Endometrial microvascular endothelial cells (primary cell): ENCODE results near the gene NMNAT2. TPM values are rescaled to one million over a fixed set of nuclear protein-coding genes. Genes with fewer than 3 reads are reported as not detected.
"Not testable (repeated sequence)": the region's sequence is repeated elsewhere in the genome, so short reads cannot be mapped to it uniquely, and the experiment has no call there.

Experiments used
- in situ Hi-C: cut with HindIII; loops from 2 replicates; pipeline ENCODE4 v1.10.0; 2017; ENCODE audit warnings: low sequenced_read_pairs, low pct_unique_long_range_greater_than_20kb; ENCODE audit errors: inconsistent ontology term
- total RNA-seq: library from RNA; depleted of rRNA; stranded (reverse); fragments of >200 nt; gene quantifications from one replicate; pipeline ENCODE4 v1.2.3, GENCODE V29; 2015; ENCODE audit errors: inconsistent ontology term

Gene NMNAT2
- total RNA-seq: 0.19 TPM

- in situ Hi-C loops: no loop called here
Measured at GRCh38 chr1:183417772-183418491, at the start of gene NMNAT2. Gene NMNAT2 (minus strand): TSS chr1:183418380. CDS start chr1:183418267, 113 bp downstream.

GRCh38 chr1:183467687-183468086 is 49.5 kb upstream of the NMNAT2 start:
- in situ Hi-C loops: no loop called here

GRCh38 chr1:183466781-183467180 is 48.6 kb upstream of the NMNAT2 start:
- in situ Hi-C loops: no loop called here

- in situ Hi-C loops: no loop called here
Measured at GRCh38 chr1:183463566-183463965, 45.4 kb upstream of the NMNAT2 start.

GRCh38 chr1:183461350-183461749 is 43.2 kb upstream of the NMNAT2 start:
- in situ Hi-C loops: no loop called here

- in situ Hi-C loops: no loop called here
Measured at GRCh38 chr1:183460596-183460995, 42.4 kb upstream of the NMNAT2 start.

GRCh38 chr1:183457449-183457848 is 39.3 kb upstream of the NMNAT2 start:
- in situ Hi-C loops: no loop called here

GRCh38 chr1:183456826-183457225 is 38.6 kb upstream of the NMNAT2 start:
- in situ Hi-C loops: no loop called here

GRCh38 chr1:183454377-183454776 is 36.2 kb upstream of the NMNAT2 start:
- in situ Hi-C loops: no loop called here

GRCh38 chr1:183450093-183450492 is 31.9 kb upstream of the NMNAT2 start:
- in situ Hi-C loops: no loop called here

GRCh38 chr1:183449223-183449770 is 31.1 kb upstream of the NMNAT2 start:
- in situ Hi-C loops: no loop called here

GRCh38 chr1:183444243-183444642 is 26.1 kb upstream of the NMNAT2 start:
- in situ Hi-C loops: no loop called here

GRCh38 chr1:183443466-183443865 is 25.3 kb upstream of the NMNAT2 start:
- in situ Hi-C loops: no loop called here

- in situ Hi-C loops: no loop called here
Measured at GRCh38 chr1:183443011-183443410, 24.8 kb upstream of the NMNAT2 start.

GRCh38 chr1:183438060-183438459 is 19.9 kb upstream of the NMNAT2 start:
- in situ Hi-C loops: no loop called here

- in situ Hi-C loops: no loop called here
Measured at GRCh38 chr1:183435497-183435896, 17.3 kb upstream of the NMNAT2 start.

- in situ Hi-C loops: no loop called here
Measured at GRCh38 chr1:183433703-183434102, 15.5 kb upstream of the NMNAT2 start.

GRCh38 chr1:183432548-183432875 is 14.3 kb upstream of the NMNAT2 start:
- in situ Hi-C loops: no loop called here

- in situ Hi-C loops: no loop called here
Measured at GRCh38 chr1:183431840-183432547, 13.8 kb upstream of the NMNAT2 start.

GRCh38 chr1:183427591-183427990 is 9.4 kb upstream of the NMNAT2 start:
- in situ Hi-C loops: not testable (repeated sequence)
